Coronary artery (tissue), 2 donors: Measurements from ENCODE around the gene HMG20A.

Source experiments
- DNase-seq: peaks from one replicate; pipeline ENCODE4 v3.0.0-alpha.2; 2017; ENCODE audit warnings: low spot score
- H3K27ac ChIP-seq, 2 donors: fragments of 200-600 bp; sonication (generic); one replicate each; pipeline ENCODE4 v1.5.1; 2016 to 2019
- H3K4me3 ChIP-seq: fragments of 200-600 bp; sonication (generic); 2 replicates; pipeline ENCODE4 v1.5.1; 2016; ENCODE audit warnings: mild to moderate bottlenecking, moderate library complexity
- TF ChIP-seq, protein P1 (sequence below): fragments of 200-600 bp; sonication (generic); IDR thresholded peaks from one replicate; pipeline ENCODE4 v1.5.1; 2019; ENCODE audit warnings: antibody characterized with exemption

HMG20A gene

DNA sequence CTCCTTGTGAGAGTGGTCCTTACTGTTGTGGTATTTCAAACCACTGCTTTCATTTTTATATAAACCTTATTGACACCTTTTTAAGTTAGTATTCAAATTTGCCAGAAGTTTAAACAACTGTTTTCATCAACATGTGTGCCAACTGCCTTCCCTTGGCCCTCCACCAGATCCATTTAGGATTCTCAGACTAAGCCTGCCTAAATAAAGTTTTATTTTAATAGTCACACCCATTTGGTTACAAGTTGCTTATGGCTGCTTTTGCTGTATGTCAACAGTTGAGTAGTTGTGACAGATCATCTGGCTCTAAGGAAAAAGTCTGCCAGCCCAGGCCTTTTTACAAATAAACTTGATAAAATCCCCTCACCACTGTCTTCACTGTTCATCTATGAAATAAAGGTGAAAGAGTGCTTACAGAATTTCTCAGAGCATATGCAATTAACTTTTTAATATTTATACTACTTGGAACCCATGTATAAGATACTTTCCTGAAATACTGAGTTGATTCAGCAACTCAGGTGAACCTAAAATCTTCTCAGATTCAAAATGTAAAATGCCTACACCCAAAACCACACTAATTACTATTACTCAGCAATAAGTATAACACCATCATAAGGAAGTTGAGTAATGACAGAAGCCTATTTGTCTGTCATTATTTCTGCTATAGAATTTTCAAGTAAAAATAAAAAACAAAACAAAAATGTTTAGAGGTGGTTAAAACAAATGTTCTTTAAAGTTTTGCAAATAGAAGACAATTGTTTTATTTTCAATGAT lies 35.9 kb upstream of the HMG20A start:
- Histone ChIP-seq H3K4me3 (no peak overlapping the region), H3K27ac (no peak overlapping the region)
- TF ChIP-seq, protein P1, sequence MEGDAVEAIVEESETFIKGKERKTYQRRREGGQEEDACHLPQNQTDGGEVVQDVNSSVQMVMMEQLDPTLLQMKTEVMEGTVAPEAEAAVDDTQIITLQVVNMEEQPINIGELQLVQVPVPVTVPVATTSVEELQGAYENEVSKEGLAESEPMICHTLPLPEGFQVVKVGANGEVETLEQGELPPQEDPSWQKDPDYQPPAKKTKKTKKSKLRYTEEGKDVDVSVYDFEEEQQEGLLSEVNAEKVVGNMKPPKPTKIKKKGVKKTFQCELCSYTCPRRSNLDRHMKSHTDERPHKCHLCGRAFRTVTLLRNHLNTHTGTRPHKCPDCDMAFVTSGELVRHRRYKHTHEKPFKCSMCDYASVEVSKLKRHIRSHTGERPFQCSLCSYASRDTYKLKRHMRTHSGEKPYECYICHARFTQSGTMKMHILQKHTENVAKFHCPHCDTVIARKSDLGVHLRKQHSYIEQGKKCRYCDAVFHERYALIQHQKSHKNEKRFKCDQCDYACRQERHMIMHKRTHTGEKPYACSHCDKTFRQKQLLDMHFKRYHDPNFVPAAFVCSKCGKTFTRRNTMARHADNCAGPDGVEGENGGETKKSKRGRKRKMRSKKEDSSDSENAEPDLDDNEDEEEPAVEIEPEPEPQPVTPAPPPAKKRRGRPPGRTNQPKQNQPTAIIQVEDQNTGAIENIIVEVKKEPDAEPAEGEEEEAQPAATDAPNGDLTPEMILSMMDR = no peak
- DNase-seq = no peak

DNA sequence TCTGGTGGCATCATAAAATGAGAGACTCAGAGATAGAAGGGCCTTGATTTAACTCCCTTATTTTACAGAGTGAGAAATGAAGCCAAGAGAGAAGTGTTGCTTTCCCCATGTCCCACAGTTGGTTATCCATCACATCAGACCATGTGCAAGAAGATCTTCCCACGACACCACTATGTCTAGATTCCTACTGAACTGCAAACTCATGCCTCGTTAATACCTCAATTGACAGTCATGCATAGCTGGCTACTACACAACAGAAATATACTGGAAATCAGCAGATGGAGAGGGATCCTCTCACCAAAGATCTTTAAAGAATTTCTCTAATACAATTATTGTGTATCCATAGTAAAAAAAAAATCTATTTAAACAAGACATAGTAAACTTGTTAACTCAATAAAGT lies 34.1 kb upstream of the HMG20A start:
- H3K4me3 ChIP-seq = no peak overlapping the region
- DNase-seq = no peak
- TF ChIP-seq, protein P1 = no peak
- no peak overlapping the region for H3K27ac ChIP-seq

DNA sequence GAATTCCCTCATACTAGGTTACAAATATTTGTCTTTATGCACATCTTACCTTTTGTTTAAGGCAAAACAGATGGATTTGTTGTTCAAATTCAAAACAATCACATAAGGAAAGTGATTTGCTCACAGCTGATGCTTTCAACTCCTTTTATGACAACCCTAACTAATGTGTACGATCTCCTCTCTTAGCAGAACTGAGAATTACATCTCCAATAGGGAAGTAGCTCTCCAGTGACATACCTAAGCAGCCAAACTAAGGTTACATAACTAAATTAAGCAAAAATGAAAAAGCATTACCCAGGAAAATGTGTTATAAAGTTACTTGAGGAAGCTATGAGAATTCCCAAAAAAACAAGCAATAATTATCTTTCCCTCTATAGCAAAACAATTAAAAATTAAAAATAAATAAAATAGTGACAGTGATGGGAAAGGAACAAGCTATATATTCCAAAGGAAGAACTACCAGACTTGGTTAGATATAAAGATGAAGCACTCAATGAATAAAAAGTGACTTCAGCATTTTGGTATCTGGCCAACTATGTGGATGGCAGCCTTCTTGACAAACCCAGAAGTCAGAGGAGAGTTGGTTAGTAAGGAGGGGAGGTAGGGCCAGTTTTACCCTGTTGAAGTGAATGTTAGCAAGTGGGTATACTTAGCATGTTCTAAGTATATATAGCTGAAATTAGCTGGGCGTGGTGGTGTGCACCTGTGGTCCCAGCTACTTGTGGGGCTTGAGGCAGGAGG lies 33.2 kb upstream of the HMG20A start:
- TF ChIP-seq, protein P1 = no peak

DNA sequence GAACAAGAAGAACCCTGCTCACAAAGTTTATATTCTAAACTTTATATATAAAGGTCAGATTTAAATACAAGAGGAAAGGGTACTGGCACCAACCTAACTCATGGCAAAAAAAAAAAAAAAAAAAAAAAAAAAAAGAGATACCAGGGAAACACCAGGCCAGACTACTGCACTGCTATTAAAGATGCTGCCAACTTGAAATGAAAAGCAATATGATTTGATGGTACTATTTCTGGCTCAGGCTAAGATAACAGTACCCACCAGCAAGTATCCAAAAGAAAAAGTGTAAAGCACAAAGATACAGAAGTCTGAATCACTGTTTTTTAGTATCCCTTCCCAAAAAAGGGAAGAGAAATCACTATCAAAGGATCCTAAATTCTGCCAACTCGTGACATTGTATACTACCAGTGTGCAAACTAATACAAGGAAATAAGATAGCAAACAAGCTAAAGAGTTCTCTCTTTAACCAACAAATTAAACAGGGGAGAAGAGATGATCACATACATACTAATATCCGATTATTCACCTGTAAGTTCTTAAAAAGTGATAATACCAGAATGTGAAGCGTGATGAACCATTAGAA lies 29.2 kb upstream of the HMG20A start:
- TF ChIP-seq, protein P1 = no peak
- no peak for DNase-seq
- Histone ChIP-seq H3K4me3 (no peak overlapping the region), H3K27ac (no peak overlapping the region)

More for the DNA sequence above, 33.2 kb upstream of the HMG20A start:
- DNase-seq = no peak
- no peak overlapping the region for H3K27ac ChIP-seq
- H3K4me3 ChIP-seq = no peak overlapping the region

DNA sequence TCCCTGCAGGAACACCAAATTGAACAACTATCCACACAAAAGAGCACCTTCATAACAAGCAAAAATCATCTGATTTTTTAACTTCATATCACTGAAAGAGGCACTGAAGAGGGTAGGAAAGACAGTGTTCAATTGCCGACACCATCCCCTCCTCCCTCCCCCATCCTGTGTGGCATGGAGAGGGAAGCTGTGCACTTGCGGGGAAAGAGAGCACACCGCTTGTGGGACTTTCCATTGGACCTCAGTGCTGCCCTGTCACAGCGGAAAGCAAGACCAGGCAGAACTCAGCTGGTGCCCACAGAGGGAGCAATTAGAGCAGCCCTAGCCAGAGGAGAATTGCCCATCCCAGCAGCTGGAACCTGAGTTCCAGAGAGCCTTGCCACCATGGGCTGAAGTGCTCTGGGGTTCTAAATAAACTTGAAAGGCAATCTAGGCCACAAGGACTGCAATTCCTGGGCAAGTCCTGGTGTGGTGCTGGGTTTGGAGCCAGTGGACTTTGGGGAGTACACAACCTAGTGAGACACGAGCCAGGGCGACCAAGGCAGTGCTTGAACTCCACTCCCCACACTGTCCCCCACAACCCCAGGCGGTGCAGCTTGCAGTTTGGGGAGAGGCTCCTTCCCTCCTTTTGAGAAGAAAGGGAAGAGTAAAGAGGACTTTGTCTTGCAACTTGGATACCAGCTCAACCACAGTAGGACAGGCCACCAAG lies 27.8 kb upstream of the HMG20A start:
- TF ChIP-seq, protein P1 = no peak
- Histone ChIP-seq H3K27ac (no peak overlapping the region), H3K4me3 (no peak overlapping the region)
- no peak for DNase-seq

DNA sequence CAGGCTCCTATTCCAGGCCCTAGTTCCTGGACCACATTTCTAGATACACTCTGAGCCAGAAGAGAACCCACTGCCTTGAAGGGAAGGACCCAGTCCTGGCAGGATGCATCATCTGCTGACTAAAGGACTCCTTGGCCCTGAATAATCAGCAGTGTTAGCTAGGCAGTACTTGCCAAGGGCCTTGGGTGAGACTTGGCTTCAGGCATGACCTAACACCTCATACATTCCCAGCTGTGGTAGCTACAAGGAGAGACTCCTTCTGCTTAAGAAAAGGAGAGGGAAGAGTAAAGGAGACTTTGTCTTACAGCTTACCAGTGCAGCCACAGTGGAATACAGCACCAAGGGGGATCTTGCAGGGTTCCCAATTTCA lies 27.2 kb upstream of the HMG20A start:
- no peak overlapping the region for H3K27ac ChIP-seq
- H3K4me3 ChIP-seq = no peak overlapping the region
- TF ChIP-seq, protein P1 = no peak
- no peak for DNase-seq
